WTC11 (cell line): ENCODE measurements around the gene AGTR1.
"Not testable (repeated sequence)": the region's sequence is repeated elsewhere in the genome, so short reads cannot be mapped to it uniquely, and the experiment has no call there.

Experiments
- ATF1 ChIP-seq: sonication (generic); formaldehyde crosslinking; IDR thresholded peaks from 2 replicates; pipeline ENCODE4 v1.8.1; 2023; ENCODE audit warnings: mild to moderate bottlenecking, moderate library complexity, missing genetic modification reagents
- ATF2 ChIP-seq: sonication (generic); formaldehyde crosslinking; IDR thresholded peaks from 2 replicates; pipeline ENCODE4 v1.8.1; 2022; ENCODE audit warnings: low read depth, missing genetic modification reagents, borderline replicate concordance
- CTCF ChIP-seq: fragments of 200-600 bp; IDR thresholded peaks from 2 replicates; pipeline ENCODE4 v1.8.0; 2022; ENCODE audit warnings: antibody characterized with exemption
- IRF2 ChIP-seq: sonication (generic); formaldehyde crosslinking; IDR thresholded peaks from 2 replicates; pipeline ENCODE4 v1.8.0; 2022; ENCODE audit warnings: low read depth, missing genetic modification reagents, borderline replicate concordance
- MAX ChIP-seq: sonication (generic); formaldehyde crosslinking; IDR thresholded peaks from 2 replicates; pipeline ENCODE4 v1.8.0; 2022; ENCODE audit warnings: mild to moderate bottlenecking, missing genetic modification reagents
- NFE2L1 ChIP-seq: sonication (generic); formaldehyde crosslinking; IDR thresholded peaks from 2 replicates; pipeline ENCODE4 v1.8.1; 2023; ENCODE audit warnings: missing genetic modification reagents
- NR2C2 ChIP-seq: sonication (generic); formaldehyde crosslinking; IDR thresholded peaks from 2 replicates; pipeline ENCODE4 v1.8.0; 2022; ENCODE audit warnings: mild to moderate bottlenecking, missing genetic modification reagents
- OVOL2 ChIP-seq: fragments of 250-450 bp; sonication (Bioruptor Pico); IDR thresholded peaks from 2 replicates; pipeline ENCODE4 v1.9.0; 2021; ENCODE audit warnings: mild to moderate bottlenecking, borderline replicate concordance
- PRDM15 ChIP-seq: sonication (generic); formaldehyde crosslinking; IDR thresholded peaks from 2 replicates; pipeline ENCODE4 v1.8.0; 2022; ENCODE audit warnings: missing genetic modification reagents
- USF1 ChIP-seq: sonication (generic); formaldehyde crosslinking; IDR thresholded peaks from 2 replicates; pipeline ENCODE4 v1.8.0; 2022; ENCODE audit warnings: mild to moderate bottlenecking, missing genetic modification reagents
- ZNF219 ChIP-seq: sonication (generic); formaldehyde crosslinking; IDR thresholded peaks from 2 replicates; pipeline ENCODE4 v1.8.0; 2023; ENCODE audit warnings: missing genetic modification reagents, mild to moderate bottlenecking, borderline replicate concordance
- ZNF671 ChIP-seq: fragments of 250-450 bp; sonication (Bioruptor Pico); IDR thresholded peaks from 2 replicates; pipeline ENCODE4 v1.8.0; 2021; ENCODE audit warnings: mild to moderate bottlenecking
- ZSCAN18 ChIP-seq: fragments of 250-450 bp; sonication (Bioruptor Pico); IDR thresholded peaks from 2 replicates; pipeline ENCODE4 v2.1.2; 2022; ENCODE audit warnings: mild to moderate bottlenecking, moderate library complexity

GRCh38 chr3:148753385-148753784 is 55.7 kb downstream of the AGTR1 start:
- TF ChIP-seq USF1; CTCF; IRF2 (CRISPR knock-in tag); NFE2L1 (CRISPR knock-in tag); ATF1 (CRISPR knock-in tag); ZNF219 (CRISPR knock-in tag); ZSCAN18 (CRISPR knock-in tag); ZNF671 (CRISPR knock-in tag); OVOL2 (CRISPR knock-in tag); MAX; ATF2 (CRISPR knock-in tag); NR2C2 (CRISPR knock-in tag); PRDM15 (CRISPR knock-in tag): not testable (repeated sequence)
